ENCODE data around the gene SLC25A29.
A peak's percentile ranks its signal among the peaks of the same experiment; 100 is the strongest.

The SLC25A29 gene

GRCh38 chr14:100271247-100271939 lies 34.9 kb downstream of the SLC25A29 start:
- 93 to 97% methylated on average over 4 to 8 of the region's 10 CpGs for WGBS, 2 experiments (ENCODE audit: insufficient coverage in 2 of 2)
- H3K4me3 ChIP-seq (ENCODE audit: extremely low read depth, insufficient read depth, low read length, poor library complexity, severe bottlenecking) = no peak overlapping the region
- no peak overlapping the region for H3K27ac ChIP-seq (ENCODE audit: low read depth, low read length, severe bottlenecking)
- peaks cover 10% of the 10 kb centered on the region for H3K4me1 ChIP-seq (ENCODE audit: control insufficient read depth, insufficient read depth, low read length, poor library complexity, severe bottlenecking)
- H3K36me3 ChIP-seq (ENCODE audit: control insufficient read depth, insufficient read depth, low read length) = peaks cover 74% of the 10 kb centered on the region
- no peaks in the 10 kb centered on the region for H3K9me3 ChIP-seq (ENCODE audit: control insufficient read depth, low read length)

- Histone ChIP-seq H3K4me1 (ENCODE audit: control insufficient read depth, insufficient read depth, low read length, poor library complexity, severe bottlenecking) (no peaks in the 10 kb centered on the region), H3K4me3 (ENCODE audit: extremely low read depth, insufficient read depth, low read length, poor library complexity, severe bottlenecking) (no peak overlapping the region), H3K27ac (ENCODE audit: low read depth, low read length, severe bottlenecking) (no peak overlapping the region), H3K36me3 (ENCODE audit: control insufficient read depth, insufficient read depth, low read length) (peaks cover 73% of the 10 kb centered on the region), H3K9me3 (ENCODE audit: control insufficient read depth, low read length) (no peaks in the 10 kb centered on the region)
- 94 to 95% methylated on average over 3 to 5 of the region's 7 CpGs for WGBS, 2 experiments (ENCODE audit: insufficient coverage in 2 of 2)
Observed at GRCh38 chr14:100268591-100269207, 37.5 kb downstream of the SLC25A29 start.

GRCh38 chr14:100267990-100268389 lies 38.3 kb downstream of the SLC25A29 start:
- Histone ChIP-seq H3K9me3 (ENCODE audit: control insufficient read depth, low read length) (no peaks in the 10 kb centered on the region), H3K36me3 (ENCODE audit: control insufficient read depth, insufficient read depth, low read length) (peaks cover 75% of the 10 kb centered on the region), H3K27ac (ENCODE audit: low read depth, low read length, severe bottlenecking) (no peak overlapping the region), H3K4me3 (ENCODE audit: extremely low read depth, insufficient read depth, low read length, poor library complexity, severe bottlenecking) (no peak overlapping the region), H3K4me1 (ENCODE audit: control insufficient read depth, insufficient read depth, low read length, poor library complexity, severe bottlenecking) (no peaks in the 10 kb centered on the region)
- 84 to 99% methylated on average over 7 of the region's 7 CpGs for WGBS, 2 experiments (ENCODE audit: insufficient coverage in 2 of 2)

GRCh38 chr14:100263141-100263540 lies 43.1 kb downstream of the SLC25A29 start:
- H3K36me3 ChIP-seq (ENCODE audit: control insufficient read depth, insufficient read depth, low read length) = peaks cover 58% of the 10 kb centered on the region
- H3K9me3 ChIP-seq (ENCODE audit: control insufficient read depth, low read length) = no peaks in the 10 kb centered on the region
- no peak overlapping the region for H3K4me3 ChIP-seq (ENCODE audit: extremely low read depth, insufficient read depth, low read length, poor library complexity, severe bottlenecking)
- WGBS, 2 experiments (ENCODE audit: insufficient coverage in 2 of 2) = 87 to 93% methylated on average over 3 of the region's 3 CpGs
- H3K27ac ChIP-seq (ENCODE audit: low read depth, low read length, severe bottlenecking) = no peak overlapping the region
- peaks cover 9% of the 10 kb centered on the region for H3K4me1 ChIP-seq (ENCODE audit: control insufficient read depth, insufficient read depth, low read length, poor library complexity, severe bottlenecking)

- 94% methylated on average over 4 of the region's 5 CpGs; no CpG with 5 or more reads in 1 of the 2 experiments for WGBS, 2 experiments (ENCODE audit: insufficient coverage in 2 of 2)
- peaks cover 52% of the 10 kb centered on the region for H3K36me3 ChIP-seq (ENCODE audit: control insufficient read depth, insufficient read depth, low read length)
- H3K4me3 ChIP-seq (ENCODE audit: extremely low read depth, insufficient read depth, low read length, poor library complexity, severe bottlenecking) = no peak overlapping the region
- peaks cover 9% of the 10 kb centered on the region for H3K4me1 ChIP-seq (ENCODE audit: control insufficient read depth, insufficient read depth, low read length, poor library complexity, severe bottlenecking)
- H3K9me3 ChIP-seq (ENCODE audit: control insufficient read depth, low read length) = no peaks in the 10 kb centered on the region
- no peak overlapping the region for H3K27ac ChIP-seq (ENCODE audit: low read depth, low read length, severe bottlenecking)
Observed at GRCh38 chr14:100262545-100262944, 43.7 kb downstream of the SLC25A29 start.

- H3K36me3 ChIP-seq (ENCODE audit: control insufficient read depth, insufficient read depth, low read length) = peaks cover 54% of the 10 kb centered on the region
- no peak overlapping the region for H3K4me3 ChIP-seq (ENCODE audit: extremely low read depth, insufficient read depth, low read length, poor library complexity, severe bottlenecking)
- H3K4me1 ChIP-seq (ENCODE audit: control insufficient read depth, insufficient read depth, low read length, poor library complexity, severe bottlenecking) = peaks cover 9% of the 10 kb centered on the region
- 81 to 100% methylated on average over 1 to 3 of the region's 3 CpGs for WGBS, 2 experiments (ENCODE audit: insufficient coverage in 2 of 2)
- no peak overlapping the region for H3K27ac ChIP-seq (ENCODE audit: low read depth, low read length, severe bottlenecking)
- no peaks in the 10 kb centered on the region for H3K9me3 ChIP-seq (ENCODE audit: control insufficient read depth, low read length)
Observed at GRCh38 chr14:100261621-100262020, 44.6 kb downstream of the SLC25A29 start.

GRCh38 chr14:100256339-100256895 lies 49.8 kb downstream of the SLC25A29 start:
- Histone ChIP-seq H3K36me3 (ENCODE audit: control insufficient read depth, insufficient read depth, low read length) (peaks cover 21% of the 10 kb centered on the region), H3K4me1 (ENCODE audit: control insufficient read depth, insufficient read depth, low read length, poor library complexity, severe bottlenecking) (no peaks in the 10 kb centered on the region), H3K9me3 (ENCODE audit: control insufficient read depth, low read length) (no peaks in the 10 kb centered on the region), H3K4me3 (ENCODE audit: extremely low read depth, insufficient read depth, low read length, poor library complexity, severe bottlenecking) (no peak overlapping the region), H3K27ac (ENCODE audit: low read depth, low read length, severe bottlenecking) (no peak overlapping the region)
- no CpG with 5 or more reads among the region's 3 CpGs for WGBS, 2 experiments (ENCODE audit: insufficient coverage in 2 of 2)

- Histone ChIP-seq H3K4me1 (ENCODE audit: control insufficient read depth, insufficient read depth, low read length, poor library complexity, severe bottlenecking) (no peaks in the 10 kb centered on the region), H3K27ac (ENCODE audit: low read depth, low read length, severe bottlenecking) (no peak overlapping the region), H3K36me3 (ENCODE audit: control insufficient read depth, insufficient read depth, low read length) (peaks cover 27% of the 10 kb centered on the region), H3K4me3 (ENCODE audit: extremely low read depth, insufficient read depth, low read length, poor library complexity, severe bottlenecking) (no peak overlapping the region), H3K9me3 (ENCODE audit: control insufficient read depth, low read length) (no peaks in the 10 kb centered on the region)
Observed at GRCh38 chr14:100252684-100253083, 53.6 kb downstream of the SLC25A29 start.

- no peak overlapping the region for H3K27ac ChIP-seq (ENCODE audit: low read depth, low read length, severe bottlenecking)
- H3K4me1 ChIP-seq (ENCODE audit: control insufficient read depth, insufficient read depth, low read length, poor library complexity, severe bottlenecking) = peaks cover 3% of the 10 kb centered on the region
- no peak overlapping the region for H3K4me3 ChIP-seq (ENCODE audit: extremely low read depth, insufficient read depth, low read length, poor library complexity, severe bottlenecking)
- 100% methylated on average over 1 to 2 of the region's 2 CpGs for WGBS, 2 experiments (ENCODE audit: insufficient coverage in 2 of 2)
- no peaks in the 10 kb centered on the region for H3K9me3 ChIP-seq (ENCODE audit: control insufficient read depth, low read length)
- H3K36me3 ChIP-seq (ENCODE audit: control insufficient read depth, insufficient read depth, low read length) = peaks cover 25% of the 10 kb centered on the region
Observed at GRCh38 chr14:100250732-100251465, 55.3 kb downstream of the SLC25A29 start.

GRCh38 chr14:100246809-100247428 lies 59.3 kb downstream of the SLC25A29 start:
- Histone ChIP-seq H3K36me3 (ENCODE audit: control insufficient read depth, insufficient read depth, low read length) (peaks cover 36% of the 10 kb centered on the region), H3K4me1 (ENCODE audit: control insufficient read depth, insufficient read depth, low read length, poor library complexity, severe bottlenecking) (peaks cover 5% of the 10 kb centered on the region), H3K27ac (ENCODE audit: low read depth, low read length, severe bottlenecking) (peak overlapping the region; percentile 10), H3K4me3 (ENCODE audit: extremely low read depth, insufficient read depth, low read length, poor library complexity, severe bottlenecking) (no peak overlapping the region), H3K9me3 (ENCODE audit: control insufficient read depth, low read length) (no peaks in the 10 kb centered on the region)
- WGBS, 2 experiments (ENCODE audit: insufficient coverage in 2 of 2) = 45 to 57% methylated on average over 1 of the region's 3 CpGs

All from mesodermal cell (in vitro differentiated cells).